T-helper 2 cell treated with Interferon-gamma antibody and Interleukin-4, amounts not matched to agents 100 ng/mL and 5 ng/mL, for 36 hours (primary cell): ENCODE data around the gene MPPE1. TPM values are rescaled to one million over a fixed set of nuclear protein-coding genes. Genes with fewer than 3 reads are reported as not detected.

ENCODE experiments used
- intact Hi-C: fragments of 100-400 bp; cut with micrococcal nuclease; formaldehyde crosslinking; loops from one replicate; pipeline ENCODE4 v1.15.1; 2023
- total RNA-seq: library from RNA; stranded (reverse); gene quantifications from 2 replicates; pipeline ENCODE4 v1.2.3, GENCODE V29; 2022

Gene MPPE1
- total RNA-seq, 1 donor from 2014 or later: 58.5 TPM

GRCh38 chr18:11884396-11885030 is 23.6 kb downstream of the MPPE1 start:
- intact Hi-C loops: no loop called here

DNA sequence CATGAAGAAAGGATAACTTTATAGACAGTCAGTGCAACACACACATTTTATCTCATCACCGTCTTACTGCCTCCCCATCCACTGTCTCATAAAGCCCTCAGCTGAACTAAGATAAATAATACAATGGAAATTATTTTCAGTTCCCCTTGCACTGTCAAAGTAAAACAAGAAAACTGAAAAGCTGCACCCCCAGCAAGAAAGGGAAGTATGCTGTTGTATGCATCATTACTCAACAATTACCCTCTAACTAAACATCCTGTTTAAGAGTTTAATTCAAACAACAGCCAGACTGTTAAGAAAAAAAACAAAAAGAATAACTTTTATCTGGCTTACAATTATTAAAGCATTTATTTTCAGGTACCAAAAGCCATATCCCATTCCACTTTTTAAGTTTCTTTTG is 25.0 kb downstream of the MPPE1 start:
- intact Hi-C loops: no loop called here

- intact Hi-C loops: no loop called here
Measured at GRCh38 chr18:11882636-11883035, 25.5 kb downstream of the MPPE1 start.

GRCh38 chr18:11880586-11881304 is 27.4 kb downstream of the MPPE1 start:
- intact Hi-C loops: no loop called here

DNA sequence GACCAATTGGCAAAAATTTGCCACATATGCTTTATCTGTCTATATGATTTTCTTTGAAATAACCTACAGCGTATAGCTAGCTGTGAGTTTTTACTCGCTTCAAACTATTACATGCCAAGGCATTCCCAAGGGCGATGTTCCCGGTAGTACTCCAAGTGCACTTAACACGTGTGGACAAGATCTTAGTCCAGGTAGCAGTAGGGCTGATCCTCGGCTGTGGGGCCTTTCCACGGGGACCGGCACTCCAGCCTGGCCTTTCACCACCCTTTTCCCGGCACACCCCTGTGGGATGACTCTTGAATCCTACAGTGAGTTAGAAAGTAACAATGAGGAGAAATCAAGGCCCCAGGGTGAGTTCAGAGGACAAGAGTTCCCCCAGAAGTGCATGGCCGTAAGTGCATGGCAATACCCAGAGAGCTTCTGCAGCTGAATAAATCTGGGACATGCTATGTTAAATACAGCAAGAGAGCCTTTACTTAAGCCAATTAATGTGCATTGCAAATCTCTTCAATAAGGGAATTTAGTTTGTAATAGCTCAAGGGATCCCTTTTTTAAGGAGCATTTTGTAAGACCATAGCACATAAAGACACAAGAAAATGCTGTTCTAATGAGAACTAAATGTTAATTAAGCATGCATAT is 30.5 kb downstream of the MPPE1 start:
- intact Hi-C loops: no loop called here

GRCh38 chr18:11874676-11875075 is 33.4 kb downstream of the MPPE1 start:
- intact Hi-C loops: no loop called here

DNA sequence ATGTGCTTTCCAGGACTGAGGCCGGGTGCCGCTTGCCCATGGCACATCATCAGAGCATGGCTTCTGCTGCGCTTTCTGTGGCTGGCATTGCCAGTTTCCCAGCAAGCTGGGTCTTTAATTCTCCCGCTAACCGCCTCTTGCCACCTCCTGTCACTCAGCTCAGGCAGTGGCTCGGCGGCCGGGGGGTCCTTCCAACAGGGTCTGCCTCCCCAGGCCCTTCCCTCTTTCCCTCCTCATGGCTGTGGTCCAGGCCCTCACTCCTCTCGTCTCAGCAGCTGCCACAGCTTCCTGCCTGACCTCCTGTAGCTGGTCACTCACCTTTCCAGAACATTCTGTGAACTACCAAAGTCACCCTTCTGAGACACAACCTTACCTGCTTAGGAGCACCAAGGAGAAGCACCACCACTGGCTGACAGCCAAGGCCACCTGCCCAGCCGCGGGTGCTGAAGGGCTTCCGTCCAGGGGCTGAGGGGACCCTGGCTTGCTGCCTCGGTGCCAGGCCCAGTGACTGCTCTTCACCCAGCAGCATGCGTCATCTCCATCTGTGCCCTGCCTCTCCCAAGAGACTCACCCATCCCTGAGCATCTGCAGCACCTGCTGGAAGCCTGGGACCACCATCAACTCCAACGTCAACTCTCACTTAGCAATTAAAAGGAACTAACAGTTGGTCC is 34.3 kb downstream of the MPPE1 start:
- intact Hi-C loops: no loop called here

DNA sequence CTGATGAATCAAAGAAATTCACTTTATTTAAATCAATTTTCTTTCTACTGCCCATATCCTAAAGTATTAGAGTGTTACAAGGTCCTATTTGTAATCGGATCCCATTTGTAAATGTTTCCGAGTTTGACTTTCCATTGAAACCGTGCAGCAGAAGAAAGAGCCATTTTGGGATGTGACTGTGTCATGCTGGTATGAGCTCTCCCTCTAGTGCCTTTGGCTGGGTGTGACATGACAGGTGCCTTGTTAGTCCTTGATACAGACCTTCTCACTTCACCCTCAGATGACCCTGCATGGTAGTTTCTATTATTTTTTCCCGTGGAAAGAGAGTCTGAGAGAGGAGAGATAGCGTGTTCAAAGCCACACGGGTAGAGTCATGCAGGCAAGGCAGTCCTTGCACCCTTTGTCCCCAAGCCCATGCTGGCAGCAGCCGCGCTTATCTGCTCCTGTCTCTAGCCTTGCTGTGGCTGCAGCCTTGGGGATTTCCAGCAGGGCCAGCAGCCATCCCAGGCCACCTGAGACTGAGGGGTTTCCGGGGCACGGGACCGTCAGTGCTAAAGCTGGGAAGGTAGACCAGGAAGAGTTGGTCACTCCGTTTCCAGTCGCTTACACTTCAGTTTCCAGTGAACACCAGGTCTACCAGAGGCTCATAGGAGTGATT is 35.5 kb downstream of the MPPE1 start:
- intact Hi-C loops: no loop called here

GRCh38 chr18:11871501-11871900 is 36.6 kb downstream of the MPPE1 start:
- intact Hi-C loops: no loop called here

- intact Hi-C loops: no loop called here
Measured at GRCh38 chr18:11868230-11868629, 39.9 kb downstream of the MPPE1 start.

GRCh38 chr18:11866764-11867163 is 41.4 kb downstream of the MPPE1 start:
- intact Hi-C loops: no loop called here

GRCh38 chr18:11866329-11866728 is 41.8 kb downstream of the MPPE1 start:
- intact Hi-C loops: no loop called here

GRCh38 chr18:11865071-11865470 is 43.0 kb downstream of the MPPE1 start:
- intact Hi-C loops: no loop called here

- intact Hi-C loops: no loop called here
Measured at GRCh38 chr18:11864471-11864870, 43.6 kb downstream of the MPPE1 start.

DNA sequence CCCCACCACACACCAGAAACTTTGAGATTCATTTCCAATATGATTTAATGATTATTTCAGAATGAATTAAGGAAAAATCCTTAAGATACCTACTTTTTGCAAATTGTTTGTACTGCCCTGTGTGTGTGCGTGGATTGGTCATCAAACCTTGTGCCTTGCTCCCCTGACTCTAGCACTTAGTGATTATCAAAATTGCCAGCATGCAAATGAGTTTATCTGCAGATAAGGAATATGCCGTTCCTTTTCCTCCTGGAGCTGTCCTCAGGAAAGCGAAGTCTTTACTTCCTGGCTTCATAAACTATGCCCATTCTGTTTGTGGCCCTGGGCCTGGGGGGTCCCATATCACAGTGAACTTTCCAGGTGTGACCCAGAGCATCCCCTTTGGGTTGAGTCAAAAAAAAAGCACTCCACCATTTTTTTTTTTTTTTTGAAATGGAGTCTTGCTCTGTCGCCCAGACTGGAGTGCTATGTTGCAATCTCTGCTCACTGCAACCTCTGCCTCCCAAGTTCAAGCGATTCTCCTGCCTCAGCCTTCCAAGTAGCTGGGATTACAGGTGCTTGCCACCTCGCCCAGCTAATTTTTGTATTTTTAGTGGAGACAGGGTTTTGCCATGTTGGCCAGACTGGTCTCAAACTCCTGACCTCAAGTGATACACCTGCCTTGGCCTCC is 45.5 kb downstream of the MPPE1 start:
- intact Hi-C loops: no loop called here

- intact Hi-C loops: no loop called here
Measured at GRCh38 chr18:11861583-11862288, 46.4 kb downstream of the MPPE1 start.

GRCh38 chr18:11860594-11861450 is 47.3 kb downstream of the MPPE1 start:
- intact Hi-C loops: no loop called here

DNA sequence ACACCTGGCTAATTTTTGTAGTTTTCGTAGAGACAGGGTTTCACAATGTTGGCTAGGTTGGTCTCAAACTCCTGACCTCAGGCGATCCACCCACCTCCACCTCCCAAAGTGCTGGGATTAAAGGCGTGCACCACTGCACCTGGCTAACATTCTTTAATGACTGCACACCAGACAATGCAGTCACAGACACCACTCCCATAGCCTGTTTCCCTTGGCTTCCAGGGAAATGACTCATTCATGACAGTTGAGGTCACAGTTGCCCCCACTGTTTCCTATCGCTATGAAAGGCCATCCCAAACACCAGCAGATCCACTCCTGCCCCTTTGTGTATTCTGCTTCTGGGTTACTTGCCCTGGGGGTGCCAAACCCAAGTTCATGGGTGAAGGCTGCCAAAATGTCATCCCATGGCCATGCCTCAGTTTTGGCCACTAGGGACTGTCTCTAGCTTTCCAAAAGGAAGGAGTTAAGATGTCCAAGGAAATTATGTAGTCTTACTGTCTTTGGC is 48.2 kb downstream of the MPPE1 start:
- intact Hi-C loops: no loop called here

- intact Hi-C loops: no loop called here
Measured at GRCh38 chr18:11859282-11859830, 48.8 kb downstream of the MPPE1 start.
